ENCODE results near the gene RPL32. TPM values are rescaled to one million over a fixed set of nuclear protein-coding genes. Genes with fewer than 3 reads are reported as not detected.
"Not testable (repeated sequence)": the region's sequence is repeated elsewhere in the genome, so short reads cannot be mapped to it uniquely, and the experiment has no call there.

RPL32 gene
- total RNA-seq, 2 donors from 2014 or later, result 626 to 829 TPM

GRCh38 chr3:12861611-12862010 is 20.2 kb upstream of the RPL32 start:
- peak overlapping the region; percentile 26 to 48 for H3K27ac ChIP-seq
- TF ChIP-seq CTCF (IDR thresholded peaks at IDR 0.05), result no peak
- H3K9me3 ChIP-seq, result no peaks in the 10 kb centered on the region
- H3K27me3 ChIP-seq, result no peaks in the 10 kb centered on the region
- H3K4me1 ChIP-seq, result peaks cover 0 to 16% of the 10 kb centered on the region in 2 donors
- no peaks in the 10 kb centered on the region for H3K36me3 ChIP-seq
- H3K4me3 ChIP-seq, result no peak overlapping the region
- DNase-seq (ENCODE audit: low spot score), result no peak

- Histone ChIP-seq H3K4me1 (peaks cover 0 to 19% of the 10 kb centered on the region in 2 donors), H3K9me3 (no peaks in the 10 kb centered on the region), H3K27ac (no peak overlapping the region), H3K27me3 (no peaks in the 10 kb centered on the region), H3K36me3 (no peaks in the 10 kb centered on the region), H3K4me3 (no peak overlapping the region)
- no peak for TF ChIP-seq CTCF (IDR thresholded peaks at IDR 0.05)
- DNase-seq (ENCODE audit: low spot score), result no peak
Measured at GRCh38 chr3:12859840-12860239, 18.5 kb upstream of the RPL32 start.

- Histone ChIP-seq H3K27me3 (no peaks in the 10 kb centered on the region), H3K4me1 (peaks cover 0 to 14% of the 10 kb centered on the region in 2 donors), H3K4me3 (no peak overlapping the region), H3K9me3 (no peaks in the 10 kb centered on the region), H3K27ac (no peak overlapping the region), H3K36me3 (no peaks in the 10 kb centered on the region)
- no peak for TF ChIP-seq CTCF (IDR thresholded peaks at IDR 0.05)
- no peak for DNase-seq (ENCODE audit: low spot score)
Measured at GRCh38 chr3:12856626-12857025, 15.3 kb upstream of the RPL32 start.

- Histone ChIP-seq H3K27me3 (no peaks in the 10 kb centered on the region), H3K4me1 (peaks cover 0 to 7% of the 10 kb centered on the region in 2 donors), H3K36me3 (no peaks in the 10 kb centered on the region), H3K9me3 (no peaks in the 10 kb centered on the region), H3K27ac (no peak overlapping the region), H3K4me3 (no peak overlapping the region)
- TF ChIP-seq CTCF (IDR thresholded peaks at IDR 0.05), result no peak
- DNase-seq (ENCODE audit: low spot score), result no peak
Measured at GRCh38 chr3:12854565-12854964, 13.2 kb upstream of the RPL32 start.

- H3K27me3 ChIP-seq; H3K4me1 ChIP-seq; H3K9me3 ChIP-seq; H3K4me3 ChIP-seq; DNase-seq (ENCODE audit: low spot score); H3K27ac ChIP-seq; H3K36me3 ChIP-seq: not testable (repeated sequence)
Measured at GRCh38 chr3:12853847-12854246, 12.5 kb upstream of the RPL32 start.

- H3K4me3 ChIP-seq, result no peak overlapping the region
- no peak for DNase-seq (ENCODE audit: low spot score)
- H3K4me1 ChIP-seq, result peaks cover 0 to 7% of the 10 kb centered on the region in 2 donors
- no peaks in the 10 kb centered on the region for H3K9me3 ChIP-seq
- no peak for TF ChIP-seq CTCF (IDR thresholded peaks at IDR 0.05)
- no peak overlapping the region for H3K27ac ChIP-seq
- H3K27me3 ChIP-seq, result no peaks in the 10 kb centered on the region
- no peaks in the 10 kb centered on the region for H3K36me3 ChIP-seq
Measured at GRCh38 chr3:12852201-12852600, 10.8 kb upstream of the RPL32 start.

Measured in right atrium auricular region (tissue), 2 donors.